ENCODE results near the gene NIPBL. TPM values are rescaled to one million over a fixed set of nuclear protein-coding genes. Genes with fewer than 3 reads are reported as not detected.

Gene NIPBL
- total RNA-seq, 4 donors from 2014 or later: 26.7 to 73.8 (median 64.4) TPM

DNA sequence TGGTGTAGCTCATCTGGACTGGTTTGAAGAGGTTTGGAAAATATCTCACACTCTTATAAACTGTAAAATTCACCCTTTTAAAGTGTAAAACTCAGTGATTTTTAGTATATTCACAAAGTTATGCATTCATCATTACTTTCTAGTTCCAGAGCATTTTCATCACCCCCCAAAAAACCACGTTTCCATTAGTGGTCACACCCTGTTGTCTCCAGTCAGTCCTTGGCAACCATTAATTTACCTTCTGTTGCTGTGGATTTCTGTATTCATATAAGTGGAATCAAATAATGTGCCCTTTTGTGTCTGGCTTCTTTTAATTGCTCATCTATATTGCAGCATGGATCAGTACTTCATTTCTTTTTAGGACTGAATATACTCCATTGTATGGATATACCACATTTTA lies 18.4 kb downstream of the NIPBL start:
- intact Hi-C loops (cut with DNase I; ENCODE audit: low total_unique reads): no loop called here
- no peak for DNase-seq
- Histone ChIP-seq H3K27me3 (no peaks in the 10 kb centered on the region), H3K4me3 (no peak overlapping the region), H3K4me1 (peaks cover 3 to 42% (median 8%) of the 10 kb centered on the region in 4 donors), H3K36me3 (no peaks in the 10 kb centered on the region), H3K9me3 (no peaks in the 10 kb centered on the region), H3K27ac (no peak overlapping the region)
- in situ Hi-C loops (cut with MboI; ENCODE audit: low pct_ligation_motif_present in 1 of 4, low pct_unique_long_range_greater_than_20kb in 1 of 4, low sequenced_read_pairs in 3 of 4): no loop called here
- 56 to 67% methylated on average over 1 of the region's 1 CpG for WGBS, 2 donors (ENCODE audit: low coverage in 1 of 2)
- TF ChIP-seq EP300 (IDR thresholded peaks at IDR 0.05; ENCODE audit: low read depth) (no peak), POLR2A (IDR thresholded peaks at IDR 0.05) (no peak), POLR2AphosphoS5 (IDR thresholded peaks at IDR 0.05) (no peak)
- TF ChIP-seq, protein P1, sequence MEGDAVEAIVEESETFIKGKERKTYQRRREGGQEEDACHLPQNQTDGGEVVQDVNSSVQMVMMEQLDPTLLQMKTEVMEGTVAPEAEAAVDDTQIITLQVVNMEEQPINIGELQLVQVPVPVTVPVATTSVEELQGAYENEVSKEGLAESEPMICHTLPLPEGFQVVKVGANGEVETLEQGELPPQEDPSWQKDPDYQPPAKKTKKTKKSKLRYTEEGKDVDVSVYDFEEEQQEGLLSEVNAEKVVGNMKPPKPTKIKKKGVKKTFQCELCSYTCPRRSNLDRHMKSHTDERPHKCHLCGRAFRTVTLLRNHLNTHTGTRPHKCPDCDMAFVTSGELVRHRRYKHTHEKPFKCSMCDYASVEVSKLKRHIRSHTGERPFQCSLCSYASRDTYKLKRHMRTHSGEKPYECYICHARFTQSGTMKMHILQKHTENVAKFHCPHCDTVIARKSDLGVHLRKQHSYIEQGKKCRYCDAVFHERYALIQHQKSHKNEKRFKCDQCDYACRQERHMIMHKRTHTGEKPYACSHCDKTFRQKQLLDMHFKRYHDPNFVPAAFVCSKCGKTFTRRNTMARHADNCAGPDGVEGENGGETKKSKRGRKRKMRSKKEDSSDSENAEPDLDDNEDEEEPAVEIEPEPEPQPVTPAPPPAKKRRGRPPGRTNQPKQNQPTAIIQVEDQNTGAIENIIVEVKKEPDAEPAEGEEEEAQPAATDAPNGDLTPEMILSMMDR (IDR thresholded peaks at IDR 0.05): no peak

DNA sequence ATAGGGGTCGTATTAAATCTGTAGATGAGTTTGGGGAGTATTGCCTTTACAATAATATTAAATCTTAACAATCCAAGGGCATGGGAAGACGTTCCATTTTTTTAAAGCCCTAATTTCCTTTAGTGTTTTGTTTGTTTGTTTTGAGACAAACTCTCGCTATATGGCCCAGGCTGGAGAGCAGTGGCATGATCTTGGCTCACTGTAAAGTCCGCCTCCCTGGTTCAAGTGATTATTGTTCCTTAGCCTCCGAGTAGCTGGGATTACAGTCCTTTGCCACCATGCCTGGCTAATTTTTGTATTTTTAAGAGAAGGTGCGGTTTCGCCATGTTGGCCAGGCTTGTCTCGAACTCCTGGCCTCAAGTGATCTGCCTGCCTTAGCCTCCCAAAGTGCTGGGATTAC lies 19.9 kb downstream of the NIPBL start:
- no peak overlapping the region for H3K4me3 ChIP-seq
- TF ChIP-seq, protein P1 (IDR thresholded peaks at IDR 0.05): no peak
- TF ChIP-seq EP300 (IDR thresholded peaks at IDR 0.05; ENCODE audit: low read depth) (no peak), POLR2A (IDR thresholded peaks at IDR 0.05) (no peak), POLR2AphosphoS5 (IDR thresholded peaks at IDR 0.05) (no peak)
- intact Hi-C loops (cut with DNase I; ENCODE audit: low total_unique reads) (no loop called here), in situ Hi-C loops (cut with MboI; ENCODE audit: low pct_ligation_motif_present in 1 of 4, low pct_unique_long_range_greater_than_20kb in 1 of 4, low sequenced_read_pairs in 3 of 4) (no loop called here)
- 90 to 92% methylated on average over 8 of the region's 8 CpGs for WGBS, 2 donors (ENCODE audit: low coverage in 1 of 2)
- peaks cover 3 to 49% (median 8%) of the 10 kb centered on the region in 4 donors for H3K4me1 ChIP-seq
- no peaks in the 10 kb centered on the region for H3K27me3 ChIP-seq
- no peaks in the 10 kb centered on the region for H3K36me3 ChIP-seq
- H3K9me3 ChIP-seq: no peaks in the 10 kb centered on the region
- DNase-seq: no peak
- H3K27ac ChIP-seq: no peak overlapping the region

DNA sequence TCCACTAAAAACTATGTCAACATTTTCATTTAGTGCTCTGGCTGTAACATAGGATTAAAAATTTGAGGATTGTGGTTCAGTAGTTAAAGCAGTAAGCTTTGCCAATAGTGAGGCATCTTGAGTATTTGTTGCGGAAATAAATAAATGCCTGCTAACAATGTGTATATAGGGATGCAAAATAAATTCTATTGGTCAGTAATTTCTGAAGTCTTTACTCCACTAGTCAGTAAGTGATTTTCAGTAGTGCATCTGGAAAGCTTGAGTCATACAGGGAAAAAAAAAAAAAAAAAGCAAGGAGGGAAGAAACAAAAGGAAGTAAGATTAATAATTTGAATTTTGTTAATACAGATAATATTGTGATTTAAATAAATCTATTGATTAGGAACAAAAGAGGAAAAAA lies 21.0 kb downstream of the NIPBL start:
- Histone ChIP-seq H3K9me3 (no peaks in the 10 kb centered on the region), H3K27ac (no peak overlapping the region), H3K36me3 (no peaks in the 10 kb centered on the region), H3K4me1 (peaks cover 3 to 49% (median 8%) of the 10 kb centered on the region in 4 donors), H3K27me3 (no peaks in the 10 kb centered on the region), H3K4me3 (no peak overlapping the region)
- no peak for DNase-seq
- in situ Hi-C loops (cut with MboI; ENCODE audit: low pct_ligation_motif_present in 1 of 4, low pct_unique_long_range_greater_than_20kb in 1 of 4, low sequenced_read_pairs in 3 of 4): no loop called here
- intact Hi-C loops (cut with DNase I; ENCODE audit: low total_unique reads): no loop called here
- 74 to 78% methylated on average over 1 of the region's 1 CpG for WGBS, 2 donors (ENCODE audit: low coverage in 1 of 2)
- TF ChIP-seq POLR2A (IDR thresholded peaks at IDR 0.05): no peak
- TF ChIP-seq POLR2AphosphoS5 (IDR thresholded peaks at IDR 0.05): no peak
- no peak for TF ChIP-seq EP300 (IDR thresholded peaks at IDR 0.05; ENCODE audit: low read depth)
- TF ChIP-seq, protein P1 (IDR thresholded peaks at IDR 0.05): no peak

DNA sequence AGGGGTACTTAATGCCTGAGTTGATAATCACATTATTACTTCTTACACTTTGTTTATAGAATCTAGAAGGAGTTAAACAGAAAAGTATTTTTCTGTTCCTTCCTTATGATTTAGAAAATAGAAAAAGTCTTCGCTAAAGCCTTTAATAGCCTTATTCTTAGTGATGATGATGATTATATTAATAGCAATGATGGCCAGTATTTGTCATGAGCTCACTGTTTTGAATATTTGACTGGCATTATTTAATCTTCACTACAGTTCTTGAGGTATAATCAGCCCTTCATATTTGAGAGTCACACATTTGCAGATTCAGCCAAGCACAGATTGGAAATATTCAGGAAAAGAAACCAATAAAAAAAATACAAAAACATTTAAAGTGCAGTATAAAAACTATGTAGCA lies 23.3 kb downstream of the NIPBL start:
- no peak overlapping the region for H3K27ac ChIP-seq
- in situ Hi-C loops (cut with MboI; ENCODE audit: low pct_ligation_motif_present in 1 of 4, low pct_unique_long_range_greater_than_20kb in 1 of 4, low sequenced_read_pairs in 3 of 4) (no loop called here), intact Hi-C loops (cut with DNase I; ENCODE audit: low total_unique reads) (no loop called here)
- no peaks in the 10 kb centered on the region for H3K36me3 ChIP-seq
- WGBS, 2 donors (ENCODE audit: low coverage in 1 of 2): 82 to 100% methylated on average over 1 of the region's 1 CpG
- no peak for DNase-seq
- peaks cover 3 to 48% (median 8%) of the 10 kb centered on the region in 4 donors for H3K4me1 ChIP-seq
- TF ChIP-seq POLR2A (IDR thresholded peaks at IDR 0.05): no peak
- TF ChIP-seq, protein P1 (IDR thresholded peaks at IDR 0.05): no peak
- TF ChIP-seq POLR2AphosphoS5 (IDR thresholded peaks at IDR 0.05): no peak
- TF ChIP-seq EP300 (IDR thresholded peaks at IDR 0.05; ENCODE audit: low read depth): no peak
- no peak overlapping the region for H3K4me3 ChIP-seq
- H3K27me3 ChIP-seq: no peaks in the 10 kb centered on the region
- H3K9me3 ChIP-seq: no peaks in the 10 kb centered on the region

Data from transverse colon (tissue), 4 donors.